ENCODE results near the gene AIF1. TPM values are rescaled to one million over a fixed set of nuclear protein-coding genes. Genes with fewer than 3 reads are reported as not detected.

Gene AIF1
- total RNA-seq, 4 donors from 2014 or later = 6.1 to 112 (median 11.2) TPM

- Histone ChIP-seq H3K9me3 (no peaks in the 10 kb centered on the region), H3K27ac (peak within 1 kb of the TSS; percentile 65 to 93 (median 74)), H3K36me3 (no peaks in the 10 kb centered on the region), H3K27me3 (no peaks in the 10 kb centered on the region), H3K4me3 (peak within 1 kb of the TSS; percentile 33 to 44 (median 35)), H3K4me1 (peaks cover 0 to 26% (median 3%) of the 10 kb centered on the region in 4 donors)
- peak in 2 of 3 donors; percentile 74 to 80 for DNase-seq
- TF ChIP-seq POLR2A (IDR thresholded peaks at IDR 0.05) = no peak
- TF ChIP-seq CTCF (IDR thresholded peaks at IDR 0.05) = no peak
These were observed 42.8 kb upstream of the AIF1 start, which contains the start of gene LTA for GRCh38 chr6:31572041-31572911. Gene LTA (plus strand): TSS chr6:31572289. CDS start chr6:31572743, 454 bp downstream.

- Histone ChIP-seq H3K9me3 (no peaks in the 10 kb centered on the region), H3K4me1 (peaks cover 0 to 31% (median 3%) of the 10 kb centered on the region in 4 donors), H3K27me3 (no peaks in the 10 kb centered on the region), H3K4me3 (no peak overlapping the region), H3K27ac (peak overlapping the region in 3 of 4 donors; percentile 72 to 93 (median 76)), H3K36me3 (no peaks in the 10 kb centered on the region)
- TF ChIP-seq POLR2A (IDR thresholded peaks at IDR 0.05) = no peak
- TF ChIP-seq CTCF (IDR thresholded peaks at IDR 0.05) = no peak
- no peak for DNase-seq
These were observed 41.6 kb upstream of the AIF1 start for GRCh38 chr6:31573239-31574105.

GRCh38 chr6:31574106-31575061 lies 40.6 kb upstream of the AIF1 start:
- TF ChIP-seq POLR2A (IDR thresholded peaks at IDR 0.05) (no peak), CTCF (IDR thresholded peaks at IDR 0.05) (no peak)
- H3K4me3 ChIP-seq = peak overlapping the region in 1 of 4 donors; percentile 55
- no peak for DNase-seq
- H3K27ac ChIP-seq = peak overlapping the region; percentile 68 to 93 (median 73)
- no peaks in the 10 kb centered on the region for H3K36me3 ChIP-seq
- no peaks in the 10 kb centered on the region for H3K27me3 ChIP-seq
- peaks cover 0 to 24% (median under 1%) of the 10 kb centered on the region in 4 donors for H3K4me1 ChIP-seq
- no peaks in the 10 kb centered on the region for H3K9me3 ChIP-seq

- Histone ChIP-seq H3K27ac (peak within 1 kb of the TSS; percentile 68 to 93 (median 73)), H3K9me3 (no peaks in the 10 kb centered on the region), H3K36me3 (no peaks in the 10 kb centered on the region), H3K4me1 (peaks cover 0 to 23% (median 4%) of the 10 kb centered on the region in 4 donors), H3K4me3 (peak within 1 kb of the TSS; percentile 34 to 55 (median 41)), H3K27me3 (no peaks in the 10 kb centered on the region)
- peak in 2 of 3 donors; percentile 85 to 91 for DNase-seq
- TF ChIP-seq CTCF (IDR thresholded peaks at IDR 0.05) (no peak), POLR2A (IDR thresholded peaks at IDR 0.05) (peak in 1 of 2 donors; percentile 41)
These were observed 39.6 kb upstream of the AIF1 start, which contains the start of gene TNF for GRCh38 chr6:31575335-31575901. Gene TNF (plus strand): TSS chr6:31575565. CDS start chr6:31575742, 177 bp downstream.
